Measurements from ENCODE around the gene TMEM192.
"Not testable (repeated sequence)": the region's sequence is repeated elsewhere in the genome, so short reads cannot be mapped to it uniquely, and the experiment has no call there.

The TMEM192 gene

GRCh38 chr4:165112368-165113121 lies at the start of gene TMEM192:
TSS of gene TMEM192 (minus strand) at chr4:165112860. CDS start at chr4:165112773, 87 bp downstream.
- DNase-seq (ENCODE audit: low read depth in 4 of 4, low spot score in 1 of 4) = peak; percentile 80 to 93 (median 86)

- DNase-seq (ENCODE audit: low read depth in 4 of 4, low spot score in 1 of 4) = no peak
Measured at GRCh38 chr4:165158762-165159161, 46.1 kb upstream of the TMEM192 start.

GRCh38 chr4:165156906-165157305 lies 44.2 kb upstream of the TMEM192 start:
- DNase-seq (ENCODE audit: low read depth in 4 of 4, low spot score in 1 of 4) = no peak

GRCh38 chr4:165154482-165154881 lies 41.8 kb upstream of the TMEM192 start:
- DNase-seq (ENCODE audit: low read depth in 4 of 4, low spot score in 1 of 4) = no peak

- no peak for DNase-seq (ENCODE audit: low read depth in 4 of 4, low spot score in 1 of 4)
Measured at GRCh38 chr4:165152527-165152926, 39.9 kb upstream of the TMEM192 start.

- DNase-seq (ENCODE audit: low read depth in 4 of 4, low spot score in 1 of 4) = no peak
Measured at GRCh38 chr4:165151734-165152133, 39.1 kb upstream of the TMEM192 start.

GRCh38 chr4:165150545-165150944 lies 37.9 kb upstream of the TMEM192 start:
- DNase-seq (ENCODE audit: low read depth in 4 of 4, low spot score in 1 of 4) = no peak

GRCh38 chr4:165138843-165139242 lies 26.2 kb upstream of the TMEM192 start:
- DNase-seq (ENCODE audit: low read depth in 4 of 4, low spot score in 1 of 4) = no peak

GRCh38 chr4:165137205-165137604 lies 24.5 kb upstream of the TMEM192 start:
- DNase-seq (ENCODE audit: low read depth in 4 of 4, low spot score in 1 of 4) = no peak

GRCh38 chr4:165136529-165136928 lies 23.9 kb upstream of the TMEM192 start:
- DNase-seq (ENCODE audit: low read depth in 4 of 4, low spot score in 1 of 4) = no peak

GRCh38 chr4:165133150-165133549 lies 20.5 kb upstream of the TMEM192 start:
- no peak for DNase-seq (ENCODE audit: low read depth in 4 of 4, low spot score in 1 of 4)

- peak; percentile 53 to 69 (median 64) for DNase-seq (ENCODE audit: low read depth in 4 of 4, low spot score in 1 of 4)
Measured at GRCh38 chr4:165131247-165131832, 18.7 kb upstream of the TMEM192 start.

GRCh38 chr4:165129924-165130323 lies 17.3 kb upstream of the TMEM192 start:
- DNase-seq (ENCODE audit: low read depth in 4 of 4, low spot score in 1 of 4) = no peak

- not testable (repeated sequence) for DNase-seq (ENCODE audit: low read depth in 4 of 4, low spot score in 1 of 4)
Measured at GRCh38 chr4:165125869-165126499, 13.3 kb upstream of the TMEM192 start.

- DNase-seq (ENCODE audit: low read depth in 4 of 4, low spot score in 1 of 4) = no peak
Measured at GRCh38 chr4:165124488-165124887, 11.8 kb upstream of the TMEM192 start.

- no peak for DNase-seq (ENCODE audit: low read depth in 4 of 4, low spot score in 1 of 4)
Measured at GRCh38 chr4:165118256-165118909, 5.7 kb upstream of the TMEM192 start.

- no peak for DNase-seq (ENCODE audit: low read depth in 4 of 4, low spot score in 1 of 4)
Measured at GRCh38 chr4:165115301-165115700, 2.6 kb upstream of the TMEM192 start.

- DNase-seq (ENCODE audit: low read depth in 4 of 4, low spot score in 1 of 4) = peak in 1 of 4 experiments; percentile 33
Measured at GRCh38 chr4:165111906-165112367, 723 bp downstream of the TMEM192 start.

GRCh38 chr4:165106518-165106917 lies 6.1 kb downstream of the TMEM192 start:
- DNase-seq (ENCODE audit: low read depth in 4 of 4, low spot score in 1 of 4) = no peak

- no peak for DNase-seq (ENCODE audit: low read depth in 4 of 4, low spot score in 1 of 4)
Measured at GRCh38 chr4:165101641-165102040, 11.0 kb downstream of the TMEM192 start.

GRCh38 chr4:165096776-165097175 lies 15.9 kb downstream of the TMEM192 start:
- no peak for DNase-seq (ENCODE audit: low read depth in 4 of 4, low spot score in 1 of 4)

GRCh38 chr4:165095291-165095690 lies 17.4 kb downstream of the TMEM192 start:
- no peak for DNase-seq (ENCODE audit: low read depth in 4 of 4, low spot score in 1 of 4)
